Stimulated activated CD4-positive, alpha-beta T cell treated with anti-CD3 and anti-CD28 coated beads, Interleukin-15, amount 100 ng/mL, for 1 hour (primary cell): ENCODE data around the gene SLC35F4.

Experiments
- DNase-seq, 2 donors: peaks; one replicate each; pipeline ENCODE4 v3.0.0-alpha.2; 2020; ENCODE audit warnings: low read depth in 1 of 2, low spot score in 1 of 2

SLC35F4 gene

DNA sequence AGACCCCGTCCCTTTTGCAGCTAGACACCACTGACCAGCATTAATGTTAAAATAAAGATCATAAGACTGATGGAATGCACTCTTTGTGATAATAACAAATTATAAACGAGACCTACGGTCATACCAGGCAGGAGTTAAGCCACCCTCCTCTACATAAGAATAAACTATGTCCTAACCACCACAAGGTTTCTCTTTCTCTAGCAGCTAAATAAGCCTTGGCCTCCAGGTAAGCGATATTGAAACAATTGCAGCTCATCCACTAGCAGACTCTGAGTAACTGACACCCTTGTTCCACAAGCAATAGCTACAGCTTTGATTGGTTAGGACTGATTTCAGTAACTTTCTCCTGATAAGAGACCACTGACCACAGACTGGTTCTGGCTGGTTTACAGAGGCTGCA is 228.0 kb downstream of the SLC35F4 start:
- no peak for DNase-seq

DNA sequence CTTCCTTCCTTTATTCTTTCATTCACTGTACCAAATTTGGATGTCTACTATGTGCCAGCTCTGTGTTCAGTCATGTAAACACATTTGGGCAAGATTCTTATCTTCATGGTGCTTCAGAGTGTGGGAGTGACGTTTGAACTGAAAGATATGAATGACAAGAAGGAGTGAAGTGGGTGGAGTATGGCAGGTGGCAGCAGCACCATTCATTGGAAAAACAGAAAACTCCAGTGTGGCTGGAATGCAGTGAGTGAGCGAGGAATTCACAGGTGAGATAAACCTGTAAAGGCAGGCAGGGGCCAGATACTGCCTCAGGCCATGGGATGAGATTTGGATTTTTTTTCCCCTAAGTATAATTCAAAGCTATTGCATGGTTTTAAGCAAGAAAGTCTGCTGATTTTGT is 231.6 kb downstream of the SLC35F4 start:
- no peak for DNase-seq

- DNase-seq, result no peak
Measured at GRCh38 chr14:57632649-57633048, 233.2 kb downstream of the SLC35F4 start.

GRCh38 chr14:57617510-57617909 is 248.4 kb downstream of the SLC35F4 start:
- no peak for DNase-seq

DNA sequence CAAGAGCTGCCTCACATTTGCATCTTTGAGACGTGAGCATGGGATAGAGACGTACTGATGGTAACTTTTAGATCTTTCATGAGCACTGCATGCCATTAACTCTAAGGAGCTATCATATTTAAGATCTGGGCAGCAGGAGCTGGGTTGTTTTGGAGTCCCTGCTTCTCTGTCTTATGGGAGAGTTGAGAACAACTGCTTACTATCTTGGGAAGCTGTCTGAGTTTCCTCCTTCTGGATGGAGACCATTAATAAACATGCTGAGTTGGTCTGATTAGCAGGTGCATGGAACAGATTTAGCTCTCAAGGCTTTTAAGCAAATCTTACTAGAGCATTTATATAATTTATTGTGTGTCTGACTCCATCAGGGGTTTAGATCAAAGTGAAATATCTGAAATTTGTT is 252.9 kb downstream of the SLC35F4 start:
- no peak for DNase-seq

GRCh38 chr14:57611555-57612075 is 254.3 kb downstream of the SLC35F4 start:
- DNase-seq, result no peak

DNA sequence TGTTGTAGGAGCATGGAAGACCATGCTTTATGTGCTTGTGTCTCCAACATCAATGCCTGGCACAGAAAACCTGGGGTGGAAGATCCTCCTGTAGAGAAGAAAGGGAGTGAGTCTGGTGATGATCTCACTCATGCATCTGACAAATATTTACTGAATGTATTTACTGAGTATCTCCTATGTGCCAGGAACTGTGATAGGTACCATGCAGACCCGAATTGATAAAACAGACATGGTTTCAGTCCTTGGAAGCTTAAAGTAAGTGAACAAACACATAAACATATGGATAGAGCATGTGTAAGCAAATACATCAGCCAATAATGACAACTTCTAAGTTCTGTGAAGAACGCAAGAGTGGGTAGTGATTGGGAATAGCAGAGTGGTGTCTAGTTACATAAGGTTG is 255.3 kb downstream of the SLC35F4 start:
- no peak for DNase-seq

DNA sequence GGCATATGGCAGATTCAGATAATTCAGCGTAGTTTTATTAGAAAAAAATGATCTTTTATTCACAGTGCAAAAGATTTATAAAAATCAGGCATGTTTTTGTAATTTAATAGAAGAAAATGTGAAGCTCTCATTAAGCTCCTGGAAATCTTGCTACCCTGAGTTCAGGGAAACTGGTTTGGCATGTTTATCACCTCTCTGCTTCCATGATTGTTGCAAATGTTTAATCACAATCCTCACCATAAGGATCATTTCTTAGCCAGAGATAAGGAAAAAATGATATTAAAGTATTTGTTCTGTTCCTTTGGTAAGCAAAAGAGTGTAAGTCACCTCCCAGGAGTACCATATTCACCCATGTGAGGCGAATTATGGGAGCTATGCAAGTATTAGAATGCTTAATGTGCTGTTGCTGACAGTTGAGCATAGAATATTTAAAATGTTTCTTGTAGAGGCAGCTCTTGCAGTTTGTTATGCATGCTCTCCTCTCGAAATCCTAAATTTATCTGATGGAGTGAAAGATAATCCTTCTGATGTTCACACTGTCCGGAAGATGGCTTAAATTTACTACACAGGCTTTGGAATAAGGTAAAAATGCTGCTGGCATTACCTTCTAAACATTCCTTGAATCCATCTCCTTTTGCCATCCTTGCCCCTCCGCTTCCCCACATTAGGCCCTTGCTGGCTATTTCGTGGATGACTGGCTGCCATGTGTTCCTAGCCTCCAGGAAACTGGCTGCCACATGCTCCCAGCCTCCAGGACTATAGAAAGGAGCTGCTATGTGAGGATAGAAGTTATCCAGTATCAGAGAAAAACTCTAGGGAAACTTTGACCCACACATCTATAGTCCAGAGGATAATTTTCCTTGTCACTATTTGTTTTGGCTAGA is 256.5 kb downstream of the SLC35F4 start:
- DNase-seq, result no peak

GRCh38 chr14:57607086-57607485 is 258.8 kb downstream of the SLC35F4 start:
- DNase-seq, result no peak

DNA sequence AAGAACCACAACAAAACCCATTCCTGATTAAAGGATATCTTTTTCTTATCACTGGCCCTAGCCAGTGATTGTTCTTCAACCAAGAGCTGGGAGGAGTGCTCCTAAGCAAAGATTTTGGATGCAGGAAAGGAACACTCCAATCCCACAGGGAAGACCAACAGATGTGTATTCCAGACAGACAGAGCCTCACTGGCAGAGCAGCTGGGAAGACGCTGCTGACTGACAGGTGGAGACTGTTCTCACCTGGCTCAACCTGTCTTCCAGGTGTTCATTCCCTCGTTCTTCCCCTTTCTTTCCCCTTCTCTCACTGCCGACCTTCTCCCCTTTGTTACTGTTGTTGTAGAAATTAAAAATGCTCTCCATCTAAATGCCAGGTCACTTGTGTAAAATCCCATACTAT is 282.5 kb downstream of the SLC35F4 start:
- DNase-seq, result no peak

- no peak for DNase-seq
Measured at GRCh38 chr14:57582746-57583145, 283.1 kb downstream of the SLC35F4 start.

DNA sequence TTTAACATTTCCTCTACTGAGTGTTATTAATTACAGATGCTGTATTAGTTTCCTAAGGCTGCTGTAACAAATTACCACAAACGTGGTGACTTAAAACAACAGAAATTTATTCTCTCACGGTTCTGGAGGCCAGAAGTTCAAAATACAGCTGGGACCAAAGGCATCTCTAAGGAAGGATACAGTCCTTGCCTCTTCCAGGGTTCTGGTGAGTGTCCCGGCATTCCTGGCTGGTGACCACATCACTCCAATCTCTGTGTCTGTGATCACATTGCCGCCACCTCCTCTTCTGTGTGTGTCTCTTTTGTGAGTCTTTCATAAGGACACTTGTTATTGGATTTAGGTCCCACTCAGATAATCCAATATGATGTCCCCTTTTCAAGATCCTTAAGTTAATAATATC is 287.1 kb downstream of the SLC35F4 start:
- DNase-seq, result no peak

DNA sequence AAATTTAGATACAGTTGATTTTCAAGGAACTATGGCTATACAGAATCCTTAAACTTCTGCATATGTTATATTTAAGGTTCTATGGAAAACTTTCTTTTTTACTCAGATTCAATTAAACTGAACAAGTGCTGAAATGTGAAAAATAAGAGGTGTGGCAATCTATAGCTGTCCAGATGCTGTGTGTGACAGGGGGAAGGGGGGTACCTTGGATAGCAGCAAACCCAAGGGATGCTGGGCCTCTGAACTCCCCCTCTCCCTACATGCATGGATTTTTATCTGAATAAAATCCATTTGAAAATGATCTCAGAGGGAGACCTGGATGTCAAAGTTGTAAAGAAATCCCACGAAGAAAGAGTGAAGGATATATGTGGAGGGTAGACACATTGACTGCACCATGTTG is 289.4 kb downstream of the SLC35F4 start:
- DNase-seq, result no peak

- DNase-seq, result no peak
Measured at GRCh38 chr14:57575482-57575881, 290.4 kb downstream of the SLC35F4 start.

- no peak for DNase-seq
Measured at GRCh38 chr14:57574617-57575288, 291.1 kb downstream of the SLC35F4 start.

DNA sequence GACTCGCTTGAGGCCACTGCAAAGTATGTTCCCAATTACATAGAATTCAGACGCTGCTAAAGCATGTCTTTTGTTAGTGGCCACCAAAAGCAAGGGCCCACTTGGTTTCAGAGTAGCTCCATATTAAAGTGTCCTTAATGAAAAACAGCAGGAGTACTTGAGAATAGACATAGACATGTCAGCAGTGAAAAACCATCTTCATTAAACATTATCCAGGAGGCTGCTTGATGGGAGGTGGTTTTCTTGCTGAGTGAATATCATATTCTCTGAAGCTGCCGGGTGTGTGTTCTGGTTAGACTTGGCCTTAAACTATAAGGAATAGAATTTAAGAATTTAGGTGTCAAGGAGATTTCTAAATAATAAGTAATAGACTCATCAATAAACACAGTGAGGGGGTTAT is 292.7 kb downstream of the SLC35F4 start:
- DNase-seq, result no peak

DNA sequence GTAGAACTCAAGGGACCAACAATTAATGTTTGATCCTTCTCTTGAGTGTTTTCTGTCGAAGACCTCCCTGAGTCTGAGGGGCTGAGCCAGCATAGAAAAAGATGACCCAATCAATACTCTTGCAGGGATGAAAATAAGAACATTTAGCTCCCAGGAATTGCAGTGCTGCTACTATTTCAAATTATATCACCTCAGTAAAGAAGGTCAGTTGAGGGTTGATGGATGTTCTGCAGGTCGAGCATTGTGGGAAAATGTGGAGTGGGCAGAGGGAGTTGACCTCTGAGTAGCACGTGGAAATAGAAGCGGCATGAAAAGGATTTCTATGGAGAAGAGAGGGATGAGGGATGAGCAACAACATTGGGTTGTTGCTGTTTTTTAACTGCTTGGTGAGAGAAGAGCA is 297.3 kb downstream of the SLC35F4 start:
- no peak for DNase-seq

DNA sequence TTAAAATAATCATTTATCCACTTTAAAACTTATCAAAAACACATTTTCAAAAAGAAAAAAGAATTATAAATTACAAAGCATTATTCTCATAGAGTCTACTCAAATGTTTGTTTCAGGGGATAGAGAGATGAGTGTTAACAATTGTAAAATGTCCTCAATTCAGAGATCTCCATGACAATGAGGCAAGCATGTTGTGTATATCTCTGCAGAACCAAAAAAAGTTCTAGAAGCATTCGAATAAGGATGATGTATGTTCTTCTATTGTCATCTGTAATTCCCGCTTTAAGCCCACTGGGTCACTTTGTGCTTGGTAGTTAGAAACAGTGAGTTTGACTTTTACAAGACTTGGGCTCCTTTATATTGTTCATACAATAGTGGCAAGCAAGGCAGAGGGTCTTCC is 298.7 kb downstream of the SLC35F4 start:
- no peak for DNase-seq

DNA sequence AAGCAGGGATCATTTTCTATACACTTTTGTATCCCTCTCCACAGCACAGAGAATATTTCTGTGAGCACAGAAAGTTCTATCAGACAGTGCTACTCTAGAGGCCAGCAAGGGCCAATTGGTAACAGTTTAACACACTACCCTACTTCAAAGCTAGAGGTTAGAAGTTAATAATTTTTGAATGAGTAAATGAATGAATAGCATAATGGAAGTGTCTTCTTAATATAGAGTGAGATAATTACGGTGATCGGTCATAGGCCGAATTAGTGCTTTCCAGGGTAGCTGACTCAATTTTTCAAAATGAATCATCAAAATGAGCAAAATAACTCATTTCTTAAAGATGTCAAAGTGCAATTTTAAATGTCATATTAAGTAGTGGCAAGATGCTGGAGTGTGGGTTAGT is 305.2 kb downstream of the SLC35F4 start:
- DNase-seq, result no peak

DNA sequence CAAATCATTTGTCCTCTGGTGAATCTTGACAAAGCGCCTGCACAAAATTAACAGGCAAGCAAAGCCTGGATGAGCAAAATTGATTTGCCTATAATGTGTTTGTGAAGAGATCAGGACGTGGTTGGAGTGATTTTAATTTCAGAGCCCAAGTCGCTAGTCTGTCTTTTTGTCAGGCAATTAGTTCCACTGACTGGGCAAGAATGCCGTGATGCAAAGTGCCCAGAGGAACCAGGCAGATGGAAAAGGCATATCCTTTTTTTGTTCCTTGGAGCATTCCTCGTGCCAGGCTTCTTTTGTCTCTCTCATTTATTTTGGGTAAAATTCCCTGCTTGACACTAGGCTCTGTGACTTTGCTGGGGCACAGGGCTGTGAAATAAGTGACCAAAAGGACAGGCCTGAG is 306.3 kb downstream of the SLC35F4 start:
- no peak for DNase-seq

GRCh38 chr14:57549765-57550420 is 316.0 kb downstream of the SLC35F4 start:
- no peak for DNase-seq

GRCh38 chr14:57549016-57549564 is 316.8 kb downstream of the SLC35F4 start:
- no peak for DNase-seq
